Measurements from ENCODE around the gene GLI3.

Gene GLI3

DNA sequence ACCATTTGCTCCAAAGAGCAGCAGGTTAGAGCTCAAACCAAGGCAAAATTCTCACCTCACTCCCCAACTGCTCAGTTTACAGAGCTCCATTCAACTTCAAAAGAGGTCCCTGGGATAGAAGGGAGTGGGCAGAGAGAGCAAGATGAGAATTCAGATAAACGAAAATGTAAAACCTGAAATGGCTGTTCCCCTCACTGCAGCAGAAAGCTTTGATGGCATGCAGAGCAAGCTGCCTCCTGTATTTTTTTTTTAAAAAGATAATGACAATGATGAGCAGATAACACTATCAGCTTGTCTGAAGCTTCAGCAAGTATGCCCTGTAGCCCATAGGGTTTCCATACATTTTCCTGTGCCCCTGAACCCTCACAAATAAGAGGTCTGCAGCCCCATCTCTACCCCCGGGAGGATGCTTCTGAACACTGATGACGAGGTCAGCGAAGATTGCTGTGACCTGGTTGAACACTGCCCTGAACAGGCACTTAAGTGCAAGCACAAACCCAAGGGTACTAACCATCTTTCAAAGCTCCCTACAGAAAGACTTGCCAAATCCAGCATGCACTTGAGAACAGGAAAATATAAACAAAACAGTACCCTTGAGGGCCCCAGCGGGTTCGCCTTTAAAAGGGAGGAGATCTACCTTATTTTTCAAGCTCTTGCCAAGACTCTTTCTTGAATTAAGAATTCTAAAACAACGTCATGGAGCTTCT, 81.3 kb downstream of the GLI3 start:
- H3K4me3 ChIP-seq (ENCODE audit: low read depth, low read length), result no peak overlapping the region
- no peak for DNase-seq (ENCODE audit: low read depth)
- TF ChIP-seq, protein P1, sequence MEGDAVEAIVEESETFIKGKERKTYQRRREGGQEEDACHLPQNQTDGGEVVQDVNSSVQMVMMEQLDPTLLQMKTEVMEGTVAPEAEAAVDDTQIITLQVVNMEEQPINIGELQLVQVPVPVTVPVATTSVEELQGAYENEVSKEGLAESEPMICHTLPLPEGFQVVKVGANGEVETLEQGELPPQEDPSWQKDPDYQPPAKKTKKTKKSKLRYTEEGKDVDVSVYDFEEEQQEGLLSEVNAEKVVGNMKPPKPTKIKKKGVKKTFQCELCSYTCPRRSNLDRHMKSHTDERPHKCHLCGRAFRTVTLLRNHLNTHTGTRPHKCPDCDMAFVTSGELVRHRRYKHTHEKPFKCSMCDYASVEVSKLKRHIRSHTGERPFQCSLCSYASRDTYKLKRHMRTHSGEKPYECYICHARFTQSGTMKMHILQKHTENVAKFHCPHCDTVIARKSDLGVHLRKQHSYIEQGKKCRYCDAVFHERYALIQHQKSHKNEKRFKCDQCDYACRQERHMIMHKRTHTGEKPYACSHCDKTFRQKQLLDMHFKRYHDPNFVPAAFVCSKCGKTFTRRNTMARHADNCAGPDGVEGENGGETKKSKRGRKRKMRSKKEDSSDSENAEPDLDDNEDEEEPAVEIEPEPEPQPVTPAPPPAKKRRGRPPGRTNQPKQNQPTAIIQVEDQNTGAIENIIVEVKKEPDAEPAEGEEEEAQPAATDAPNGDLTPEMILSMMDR (IDR thresholded peaks at IDR 0.05; ENCODE audit: low read depth, low read length, missing control alignments), result no peak

DNA sequence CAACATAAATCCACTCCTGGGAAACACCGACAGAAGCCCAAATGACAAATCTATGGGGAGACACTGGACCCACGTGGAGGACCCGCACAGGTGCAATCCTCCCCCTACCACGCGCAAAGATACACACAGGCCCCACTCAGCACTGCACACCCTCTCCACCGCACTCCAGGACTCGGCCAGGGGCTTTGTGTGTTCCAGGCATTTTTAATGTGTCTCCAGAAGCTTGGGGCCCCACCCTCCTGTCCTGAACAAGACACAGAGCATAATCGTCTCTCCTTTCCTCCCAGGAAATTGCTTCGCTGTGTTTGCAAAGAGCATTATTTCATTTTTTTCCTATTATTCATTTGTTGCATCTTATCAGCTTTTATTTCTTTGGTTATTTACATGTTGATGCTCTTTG, 82.8 kb downstream of the GLI3 start:
- TF ChIP-seq, protein P1 (IDR thresholded peaks at IDR 0.05; ENCODE audit: low read depth, low read length, missing control alignments), result no peak
- no peak for DNase-seq (ENCODE audit: low read depth)
- no peak overlapping the region for H3K4me3 ChIP-seq (ENCODE audit: low read depth, low read length)

DNA sequence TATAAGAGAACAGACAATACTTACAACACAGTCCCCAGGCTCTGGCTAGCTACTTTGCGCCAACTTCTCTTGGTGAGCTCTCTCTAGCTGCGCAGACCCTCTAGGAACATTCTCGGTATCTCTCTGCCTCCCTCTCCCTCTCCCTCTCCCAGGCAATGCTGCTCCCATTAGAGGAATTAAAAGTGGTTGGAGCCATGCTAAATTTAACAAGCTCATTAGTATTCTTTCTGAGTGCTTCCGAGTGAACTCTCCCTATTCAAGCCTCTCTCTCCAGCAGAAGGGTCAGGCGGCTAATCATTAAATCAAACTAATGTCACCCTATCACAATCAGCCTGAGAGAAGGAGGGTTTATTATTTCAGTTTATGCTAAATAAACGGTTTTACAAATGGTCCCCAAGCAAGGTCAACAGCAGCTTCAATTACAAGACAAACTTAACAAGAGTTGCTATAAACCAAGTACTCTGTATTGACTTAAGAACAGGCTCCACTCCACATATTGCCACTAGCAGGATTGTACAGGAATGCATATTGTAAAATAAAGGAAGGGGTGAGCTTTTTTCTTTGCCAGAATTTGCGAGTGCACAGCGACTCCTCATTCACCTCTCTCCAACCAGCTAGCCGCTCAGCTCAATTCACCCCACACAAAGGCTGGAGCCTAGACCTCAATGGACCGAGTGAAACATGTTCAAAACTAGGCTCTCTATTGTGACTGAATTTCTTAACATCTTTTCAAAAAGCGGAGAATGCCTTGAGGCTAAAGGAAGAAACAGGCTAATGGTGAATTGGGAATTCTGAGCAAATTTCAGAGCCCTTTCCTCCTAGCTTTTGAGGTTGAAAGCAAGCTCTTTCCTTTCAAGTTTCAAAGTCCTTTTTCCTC, 84.4 kb downstream of the GLI3 start:
- no peak for DNase-seq (ENCODE audit: low read depth)
- no peak overlapping the region for H3K4me3 ChIP-seq (ENCODE audit: low read depth, low read length)
- TF ChIP-seq, protein P1 (IDR thresholded peaks at IDR 0.05; ENCODE audit: low read depth, low read length, missing control alignments), result no peak

DNA sequence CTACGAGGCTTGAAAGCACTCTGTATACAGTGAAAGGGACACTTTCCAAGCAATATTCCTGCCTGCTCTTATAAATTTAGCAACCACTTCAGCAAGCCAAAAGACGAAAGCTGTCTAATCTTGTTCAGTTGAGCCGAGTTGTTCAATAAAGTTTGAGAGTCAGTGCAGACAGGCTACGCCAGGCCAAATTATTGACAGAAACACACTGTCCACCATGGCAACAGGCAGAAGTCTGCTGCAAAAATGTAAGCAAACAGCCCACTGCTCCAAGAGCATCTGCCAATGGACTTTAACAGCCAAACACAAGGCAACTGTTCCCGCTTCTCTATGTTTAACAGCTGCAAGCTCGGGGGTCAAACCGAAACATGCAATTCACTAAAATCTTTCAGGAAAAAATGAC, 85.7 kb downstream of the GLI3 start:
- TF ChIP-seq, protein P1 (IDR thresholded peaks at IDR 0.05; ENCODE audit: low read depth, low read length, missing control alignments), result no peak
- H3K4me3 ChIP-seq (ENCODE audit: low read depth, low read length), result no peak overlapping the region
- DNase-seq (ENCODE audit: low read depth), result no peak

DNA sequence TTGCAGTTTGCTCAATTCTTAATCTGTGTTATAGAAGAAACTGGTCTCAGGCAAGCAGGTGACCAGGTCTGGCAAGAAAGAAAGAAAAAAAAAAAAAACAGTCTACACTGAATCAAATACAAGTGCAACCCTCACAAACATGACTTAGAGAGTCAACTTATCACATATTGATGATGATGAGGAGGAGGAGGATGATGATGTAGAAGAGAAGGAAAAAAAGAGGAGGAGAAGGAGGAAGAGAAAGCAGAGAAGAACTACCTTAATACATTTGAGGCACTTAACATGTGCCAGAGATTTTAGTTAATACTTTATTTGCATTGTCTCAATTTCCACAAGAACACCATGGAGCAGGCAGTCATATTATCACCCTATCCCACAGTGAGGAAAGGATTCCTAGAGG, 91.5 kb downstream of the GLI3 start:
- TF ChIP-seq, protein P1 (IDR thresholded peaks at IDR 0.05; ENCODE audit: low read depth, low read length, missing control alignments), result no peak
- no peak for DNase-seq (ENCODE audit: low read depth)
- H3K4me3 ChIP-seq (ENCODE audit: low read depth, low read length), result no peak overlapping the region

DNA sequence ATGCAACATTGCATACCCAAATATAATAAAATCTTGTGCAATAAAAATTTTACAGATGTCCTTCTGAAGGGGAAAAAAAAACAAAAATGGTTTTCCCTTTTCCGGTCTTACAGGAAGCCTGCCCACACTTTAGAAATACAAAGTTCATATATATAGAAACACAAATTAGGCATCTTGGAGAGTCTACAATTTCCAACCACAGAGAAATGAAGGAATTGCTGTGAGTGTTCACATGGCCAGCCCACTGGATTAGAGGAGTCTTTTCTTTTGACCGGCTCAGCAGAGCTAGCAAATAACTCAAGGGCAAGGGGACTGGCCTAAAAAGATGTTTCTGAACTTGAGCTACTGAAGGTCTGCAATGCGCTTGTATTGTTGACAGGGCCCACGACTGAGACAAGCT, 92.4 kb downstream of the GLI3 start:
- no peak for DNase-seq (ENCODE audit: low read depth)
- no peak overlapping the region for H3K4me3 ChIP-seq (ENCODE audit: low read depth, low read length)
- TF ChIP-seq, protein P1 (IDR thresholded peaks at IDR 0.05; ENCODE audit: low read depth, low read length, missing control alignments), result no peak

Data from GM12864 (cell line).